Coronary artery (tissue), 2 donors: Measurements from ENCODE around the gene IFRD2.
A peak's percentile ranks its signal among the peaks of the same experiment; 100 is the strongest.

Source experiments
- DNase-seq: peaks from one replicate; pipeline ENCODE4 v3.0.0-alpha.2; 2017; ENCODE audit warnings: low spot score
- H3K27ac ChIP-seq, 2 donors: fragments of 200-600 bp; sonication (generic); one replicate each; pipeline ENCODE4 v1.5.1; 2016 to 2019
- H3K4me3 ChIP-seq: fragments of 200-600 bp; sonication (generic); 2 replicates; pipeline ENCODE4 v1.5.1; 2016; ENCODE audit warnings: mild to moderate bottlenecking, moderate library complexity
- CTCF ChIP-seq: fragments of 200-600 bp; sonication (generic); IDR thresholded peaks from one replicate; pipeline ENCODE4 v1.5.1; 2019; ENCODE audit warnings: antibody characterized with exemption

IFRD2 gene

GRCh38 chr3:50237754-50238548 lies 54.3 kb downstream of the IFRD2 start:
- DNase-seq: peak; percentile 91
- Histone ChIP-seq H3K27ac (peak overlapping the region; percentile 91 to 93), H3K4me3 (peak overlapping the region; percentile 97)
- no peak for TF ChIP-seq CTCF
